ENCODE data around the gene GPR37L1. TPM values are rescaled to one million over a fixed set of nuclear protein-coding genes. Genes with fewer than 3 reads are reported as not detected.
"Not testable (repeated sequence)": the region's sequence is repeated elsewhere in the genome, so short reads cannot be mapped to it uniquely, and the experiment has no call there.

Gene GPR37L1
- total RNA-seq, 1 experiment from 2014 or later: 0.12 TPM

- CTCF ChIA-PET: interaction anchor here (0.6 to 4.5 kb wide), 19 partner anchors 11 to 570 kb away, joined by 3 to 47 read pairs (median 4); partner anchors contain the start of genes ELF3 and GPR37L1
- H3K27me3 Mint-ChIP-seq (ENCODE audit: unreplicated experiment): no peaks in the 10 kb centered on the region
- no peaks in the 10 kb centered on the region for H3K9me3 Mint-ChIP-seq (ENCODE audit: low read depth, unreplicated experiment)
- H3K4me1 Mint-ChIP-seq (ENCODE audit: low read depth, unreplicated experiment): peaks cover 69% of the 10 kb centered on the region
- DNase-seq: peak; percentile 93
- H3K36me3 Mint-ChIP-seq (ENCODE audit: insufficient read depth, unreplicated experiment): peaks cover 44% of the 10 kb centered on the region
- peak overlapping the region; percentile 87 for H3K27ac Mint-ChIP-seq (ENCODE audit: unreplicated experiment)
- BruUV-seq (replicated peaks): TSS peak; percentile 83
- no peak for TF ChIP-seq CTCF (IDR thresholded peaks at IDR 0.05; ENCODE audit: unreplicated experiment)
- intact Hi-C loops (cut with micrococcal nuclease; ENCODE audit: unreplicated experiment): loop anchor here (1.0 to 2.0 kb wide), 3 partner anchors 21 to 88 kb away; no protein-coding TSS in a partner anchor
- H3K4me3 Mint-ChIP-seq (ENCODE audit: low read depth, unreplicated experiment): peak overlapping the region; percentile 31
These were observed 16.1 kb upstream of the GPR37L1 start for GRCh38 chr1:202106340-202107254.

GRCh38 chr1:202107321-202107761 lies 15.4 kb upstream of the GPR37L1 start:
- Mint-ChIP-seq H3K27ac (ENCODE audit: unreplicated experiment) (peak overlapping the region; percentile 87), H3K4me1 (ENCODE audit: low read depth, unreplicated experiment) (peaks cover 66% of the 10 kb centered on the region), H3K36me3 (ENCODE audit: insufficient read depth, unreplicated experiment) (peaks cover 43% of the 10 kb centered on the region), H3K4me3 (ENCODE audit: low read depth, unreplicated experiment) (peak overlapping the region; percentile 31), H3K27me3 (ENCODE audit: unreplicated experiment) (no peaks in the 10 kb centered on the region), H3K9me3 (ENCODE audit: low read depth, unreplicated experiment) (no peaks in the 10 kb centered on the region)
- BruUV-seq (replicated peaks): no TSS peak
- CTCF ChIA-PET: interaction anchor here (0.8 to 4.5 kb wide), 8 partner anchors 11 to 108 kb away, joined by 3 to 47 read pairs (median 6); partner anchors contain the start of gene ELF3
- intact Hi-C loops (cut with micrococcal nuclease; ENCODE audit: unreplicated experiment): loop anchor here (2.0 kb wide), 2 partner anchors 61 to 89 kb away; no protein-coding TSS in a partner anchor
- DNase-seq: peak; percentile 94
- no peak for TF ChIP-seq CTCF (IDR thresholded peaks at IDR 0.05; ENCODE audit: unreplicated experiment)

GRCh38 chr1:202107801-202108731 lies 14.7 kb upstream of the GPR37L1 start:
- Mint-ChIP-seq H3K27ac (ENCODE audit: unreplicated experiment) (peak overlapping the region; percentile 87), H3K36me3 (ENCODE audit: insufficient read depth, unreplicated experiment) (peaks cover 43% of the 10 kb centered on the region), H3K27me3 (ENCODE audit: unreplicated experiment) (no peaks in the 10 kb centered on the region), H3K9me3 (ENCODE audit: low read depth, unreplicated experiment) (no peaks in the 10 kb centered on the region), H3K4me1 (ENCODE audit: low read depth, unreplicated experiment) (peaks cover 70% of the 10 kb centered on the region), H3K4me3 (ENCODE audit: low read depth, unreplicated experiment) (peak overlapping the region; percentile 31)
- CTCF ChIA-PET: interaction anchor here (0.8 to 4.5 kb wide), 10 partner anchors 10 to 108 kb away, joined by 3 to 47 read pairs (median 4); partner anchors contain the start of gene ELF3
- BruUV-seq (replicated peaks): TSS peak; percentile 16
- TF ChIP-seq CTCF (IDR thresholded peaks at IDR 0.05; ENCODE audit: unreplicated experiment): no peak
- intact Hi-C loops (cut with micrococcal nuclease; ENCODE audit: unreplicated experiment): loop anchor here (2.0 kb wide), 2 partner anchors 61 to 89 kb away; no protein-coding TSS in a partner anchor
- peak; percentile 77 for DNase-seq

GRCh38 chr1:202110977-202111376 lies 11.7 kb upstream of the GPR37L1 start:
- CTCF ChIA-PET: no interaction called here
- H3K36me3 Mint-ChIP-seq (ENCODE audit: insufficient read depth, unreplicated experiment): peaks cover 30% of the 10 kb centered on the region
- H3K4me1 Mint-ChIP-seq (ENCODE audit: low read depth, unreplicated experiment): peaks cover 68% of the 10 kb centered on the region
- no peak for TF ChIP-seq CTCF (IDR thresholded peaks at IDR 0.05; ENCODE audit: unreplicated experiment)
- intact Hi-C loops (cut with micrococcal nuclease; ENCODE audit: unreplicated experiment): no loop called here
- H3K9me3 Mint-ChIP-seq (ENCODE audit: low read depth, unreplicated experiment): no peaks in the 10 kb centered on the region
- BruUV-seq (replicated peaks): no TSS peak
- no peak overlapping the region for H3K4me3 Mint-ChIP-seq (ENCODE audit: low read depth, unreplicated experiment)
- DNase-seq: no peak
- H3K27me3 Mint-ChIP-seq (ENCODE audit: unreplicated experiment): no peaks in the 10 kb centered on the region
- H3K27ac Mint-ChIP-seq (ENCODE audit: unreplicated experiment): peak overlapping the region; percentile 54

GRCh38 chr1:202111589-202111988 lies 11.1 kb upstream of the GPR37L1 start:
- CTCF ChIA-PET: interaction anchor here (2.6 kb wide), 1 partner anchor 55 kb away, joined by 6 read pairs; no protein-coding TSS in a partner anchor
- peaks cover 62% of the 10 kb centered on the region for H3K4me1 Mint-ChIP-seq (ENCODE audit: low read depth, unreplicated experiment)
- H3K36me3 Mint-ChIP-seq (ENCODE audit: insufficient read depth, unreplicated experiment): peaks cover 24% of the 10 kb centered on the region
- H3K4me3 Mint-ChIP-seq (ENCODE audit: low read depth, unreplicated experiment); DNase-seq; H3K9me3 Mint-ChIP-seq (ENCODE audit: low read depth, unreplicated experiment); BruUV-seq (replicated peaks); intact Hi-C loops (cut with micrococcal nuclease; ENCODE audit: unreplicated experiment); H3K27ac Mint-ChIP-seq (ENCODE audit: unreplicated experiment); H3K27me3 Mint-ChIP-seq (ENCODE audit: unreplicated experiment): not testable (repeated sequence)
